Progenitor cell of endocrine pancreas (in vitro differentiated cells): ENCODE results near the gene ADCY3. TPM values are rescaled to one million over a fixed set of nuclear protein-coding genes. Genes with fewer than 3 reads are reported as not detected.

Experiments used
- DNase-seq: peaks from one replicate; pipeline ENCODE4 v3.0.0; 2021; ENCODE audit warnings: low spot score; ENCODE audit not compliant: unreplicated experiment
- H3K27ac Mint-ChIP-seq: 2 replicates; pipeline ENCODE4 v1.8.0; 2021; ENCODE audit warnings: mild to moderate bottlenecking, moderate library complexity, mixed read lengths
- H3K27me3 Mint-ChIP-seq: 2 replicates; pipeline ENCODE4 v1.8.0; 2021; ENCODE audit warnings: mixed read lengths
- H3K36me3 Mint-ChIP-seq: 2 replicates; pipeline ENCODE4 v1.8.0; 2022; ENCODE audit warnings: mixed read lengths; ENCODE audit not compliant: insufficient read depth
- H3K4me1 Mint-ChIP-seq: 2 replicates; pipeline ENCODE4 v1.8.0; 2021; ENCODE audit warnings: low read depth, mixed read lengths
- H3K4me3 Mint-ChIP-seq: 2 replicates; pipeline ENCODE4 v1.8.0; 2021; ENCODE audit warnings: low read depth, mild to moderate bottlenecking, moderate library complexity, mixed read lengths
- H3K9me3 Mint-ChIP-seq: 2 replicates; pipeline ENCODE4 v1.8.0; 2021; ENCODE audit warnings: low read depth, mixed read lengths
- total RNA-seq: library from RNA; stranded (reverse); gene quantifications from 2 replicates; pipeline ENCODE4 v1.2.1, GENCODE V29; 2021
- TF ChIP-seq, protein P1 (sequence below): fragments of 200-600 bp; sonication (generic); IDR thresholded peaks from one replicate; pipeline ENCODE4 v1.5.0; 2021; ENCODE audit warnings: antibody characterized with exemption, mild to moderate bottlenecking; ENCODE audit not compliant: unreplicated experiment

Gene ADCY3
- total RNA-seq, 1 donor from 2014 or later = 22.6 TPM

DNA sequence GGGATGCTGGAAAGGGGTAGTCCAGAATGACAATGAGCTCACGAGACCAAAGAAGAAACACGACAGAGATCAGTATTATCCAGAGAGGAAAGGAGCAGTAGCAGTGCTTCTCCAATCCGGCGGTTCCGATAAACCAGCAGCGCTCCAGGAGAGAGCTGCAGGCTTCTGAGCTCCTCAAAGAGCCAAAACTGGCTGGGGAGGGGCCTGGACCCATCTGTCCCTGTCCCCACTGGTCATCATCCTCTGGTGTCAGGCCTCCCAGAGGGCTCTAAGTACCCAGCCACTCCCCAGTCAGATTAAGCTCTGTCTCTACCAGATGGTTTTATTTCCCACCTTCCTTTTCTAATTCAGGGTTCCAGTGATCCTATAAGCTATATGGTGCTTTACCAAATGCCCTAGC lies 28.5 kb upstream of the ADCY3 start:
- H3K9me3 Mint-ChIP-seq = no peaks in the 10 kb centered on the region

DNA sequence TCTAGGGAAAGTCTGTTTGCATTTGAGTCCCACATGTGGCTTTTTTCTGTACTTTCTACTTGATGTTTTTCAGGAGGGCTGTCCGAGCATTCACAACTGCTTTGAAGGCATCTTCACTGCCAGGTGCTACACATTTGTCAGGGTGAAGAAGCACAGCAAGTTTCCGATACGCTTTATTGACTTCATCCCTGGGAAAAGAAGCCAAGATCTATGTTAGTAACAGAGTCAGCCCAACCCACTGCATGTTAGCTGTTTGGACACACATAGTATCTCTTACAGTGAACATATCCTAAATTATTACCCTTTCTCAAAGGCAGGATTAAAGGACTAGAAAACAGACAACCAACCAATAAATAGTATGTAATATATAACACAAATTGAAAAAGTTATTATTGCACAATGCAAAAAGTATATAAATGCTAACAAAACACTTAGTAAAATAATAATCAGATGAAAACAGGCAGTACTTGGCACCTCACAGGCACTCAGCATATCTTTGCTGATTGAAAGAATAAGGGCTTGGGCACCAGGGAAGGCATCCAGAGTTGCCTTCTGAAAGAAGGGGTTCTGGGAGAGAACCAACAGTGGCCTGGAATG lies 27.6 kb upstream of the ADCY3 start:
- TF ChIP-seq, protein P1, sequence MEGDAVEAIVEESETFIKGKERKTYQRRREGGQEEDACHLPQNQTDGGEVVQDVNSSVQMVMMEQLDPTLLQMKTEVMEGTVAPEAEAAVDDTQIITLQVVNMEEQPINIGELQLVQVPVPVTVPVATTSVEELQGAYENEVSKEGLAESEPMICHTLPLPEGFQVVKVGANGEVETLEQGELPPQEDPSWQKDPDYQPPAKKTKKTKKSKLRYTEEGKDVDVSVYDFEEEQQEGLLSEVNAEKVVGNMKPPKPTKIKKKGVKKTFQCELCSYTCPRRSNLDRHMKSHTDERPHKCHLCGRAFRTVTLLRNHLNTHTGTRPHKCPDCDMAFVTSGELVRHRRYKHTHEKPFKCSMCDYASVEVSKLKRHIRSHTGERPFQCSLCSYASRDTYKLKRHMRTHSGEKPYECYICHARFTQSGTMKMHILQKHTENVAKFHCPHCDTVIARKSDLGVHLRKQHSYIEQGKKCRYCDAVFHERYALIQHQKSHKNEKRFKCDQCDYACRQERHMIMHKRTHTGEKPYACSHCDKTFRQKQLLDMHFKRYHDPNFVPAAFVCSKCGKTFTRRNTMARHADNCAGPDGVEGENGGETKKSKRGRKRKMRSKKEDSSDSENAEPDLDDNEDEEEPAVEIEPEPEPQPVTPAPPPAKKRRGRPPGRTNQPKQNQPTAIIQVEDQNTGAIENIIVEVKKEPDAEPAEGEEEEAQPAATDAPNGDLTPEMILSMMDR = no peak
- Mint-ChIP-seq H3K27ac (no peak overlapping the region), H3K36me3 (peaks cover 21% of the 10 kb centered on the region), H3K4me1 (no peaks in the 10 kb centered on the region), H3K9me3 (no peaks in the 10 kb centered on the region), H3K4me3 (no peak overlapping the region), H3K27me3 (no peaks in the 10 kb centered on the region)
- DNase-seq = no peak

More for the DNA sequence above, 28.5 kb upstream of the ADCY3 start:
- H3K27ac Mint-ChIP-seq = no peak overlapping the region
- H3K36me3 Mint-ChIP-seq = peaks cover 23% of the 10 kb centered on the region
- TF ChIP-seq, protein P1 = no peak
- no peak for DNase-seq
- H3K4me3 Mint-ChIP-seq = no peak overlapping the region
- H3K4me1 Mint-ChIP-seq = no peaks in the 10 kb centered on the region
- no peaks in the 10 kb centered on the region for H3K27me3 Mint-ChIP-seq

DNA sequence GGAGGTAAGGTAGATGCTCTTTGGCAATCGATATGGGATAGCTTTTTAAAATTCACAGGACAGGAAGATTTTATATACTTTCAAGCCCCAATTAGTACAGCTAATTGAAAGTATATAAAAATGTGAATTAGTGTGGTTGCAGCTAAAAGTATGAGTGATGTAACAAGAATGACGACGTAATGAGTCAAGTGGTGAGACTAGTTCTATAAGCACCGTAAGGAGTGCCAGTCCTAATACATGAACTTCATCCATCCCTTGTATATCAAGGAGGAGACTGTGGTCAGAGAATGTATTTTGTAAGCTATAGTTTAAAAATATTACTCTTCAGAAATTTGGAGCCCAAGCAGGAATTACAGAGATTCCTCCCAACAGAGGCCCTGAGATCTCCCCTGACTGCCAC lies 25.9 kb upstream of the ADCY3 start:
- Mint-ChIP-seq H3K4me1 (no peaks in the 10 kb centered on the region), H3K36me3 (peaks cover 10% of the 10 kb centered on the region), H3K4me3 (no peak overlapping the region), H3K9me3 (no peaks in the 10 kb centered on the region), H3K27ac (no peak overlapping the region), H3K27me3 (no peaks in the 10 kb centered on the region)
- no peak for DNase-seq
- TF ChIP-seq, protein P1 = no peak

- Mint-ChIP-seq H3K4me3 (no peak overlapping the region), H3K4me1 (no peaks in the 10 kb centered on the region), H3K27ac (no peak overlapping the region), H3K9me3 (no peaks in the 10 kb centered on the region), H3K27me3 (no peaks in the 10 kb centered on the region), H3K36me3 (peaks cover 7% of the 10 kb centered on the region)
- TF ChIP-seq, protein P1 = no peak
- DNase-seq = no peak
Observed at GRCh38 chr2:24943427-24944053, 23.5 kb upstream of the ADCY3 start.

- Mint-ChIP-seq H3K27ac (no peak overlapping the region), H3K4me3 (no peak overlapping the region), H3K27me3 (no peaks in the 10 kb centered on the region), H3K4me1 (no peaks in the 10 kb centered on the region), H3K9me3 (no peaks in the 10 kb centered on the region), H3K36me3 (peaks cover 2% of the 10 kb centered on the region)
- DNase-seq = no peak
- TF ChIP-seq, protein P1 = no peak
Observed at GRCh38 chr2:24939353-24939752, 19.3 kb upstream of the ADCY3 start.
